SHP77 (cell line): ENCODE data around the gene SPRY2.

Experiments used
- DNase-seq, 2 experiments: peaks; one replicate each; lab custom pipeline; 2025; lab: John Stamatoyannopoulos, UW

The SPRY2 gene, protein sequence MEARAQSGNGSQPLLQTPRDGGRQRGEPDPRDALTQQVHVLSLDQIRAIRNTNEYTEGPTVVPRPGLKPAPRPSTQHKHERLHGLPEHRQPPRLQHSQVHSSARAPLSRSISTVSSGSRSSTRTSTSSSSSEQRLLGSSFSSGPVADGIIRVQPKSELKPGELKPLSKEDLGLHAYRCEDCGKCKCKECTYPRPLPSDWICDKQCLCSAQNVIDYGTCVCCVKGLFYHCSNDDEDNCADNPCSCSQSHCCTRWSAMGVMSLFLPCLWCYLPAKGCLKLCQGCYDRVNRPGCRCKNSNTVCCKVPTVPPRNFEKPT

DNA sequence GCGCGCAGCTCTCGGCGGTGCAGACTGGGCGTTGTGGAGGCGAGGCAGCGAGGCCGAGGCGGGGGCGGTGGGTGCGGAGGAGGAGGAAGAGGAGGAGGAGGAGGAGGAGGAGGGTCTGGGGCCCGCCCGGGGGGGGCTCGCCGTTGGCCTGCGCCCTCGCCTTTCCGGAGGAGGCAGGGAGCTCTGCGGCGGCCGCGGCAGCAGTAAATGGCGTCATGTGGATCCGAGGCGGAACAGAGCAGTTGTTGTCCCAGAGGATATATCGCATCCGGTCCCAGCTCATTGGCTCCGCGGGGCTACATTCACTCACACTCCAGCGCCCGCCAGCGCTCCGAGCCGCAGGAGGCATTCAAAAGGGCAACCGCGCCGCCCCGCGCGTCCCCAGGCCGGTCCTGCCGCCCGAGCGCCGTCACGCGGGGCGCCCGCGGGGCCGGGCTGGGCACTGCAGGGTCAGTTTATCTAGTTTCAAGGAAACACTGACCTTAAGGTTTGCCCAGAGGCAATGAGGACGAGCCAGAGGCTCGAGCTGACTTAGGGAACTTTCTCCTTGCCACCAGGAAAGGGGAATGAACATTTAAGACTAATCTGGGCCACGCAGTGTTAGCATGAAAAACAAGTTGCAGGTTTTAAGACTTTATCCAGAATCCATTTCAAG is at the start of gene SPRY2:
Gene SPRY2 (minus strand): TSS at position 26 of the 655 bp plus-strand sequence. CDS start 3,421 bp downstream, outside the sequence.
- DNase-seq: peak; percentile 90 to 93

DNA sequence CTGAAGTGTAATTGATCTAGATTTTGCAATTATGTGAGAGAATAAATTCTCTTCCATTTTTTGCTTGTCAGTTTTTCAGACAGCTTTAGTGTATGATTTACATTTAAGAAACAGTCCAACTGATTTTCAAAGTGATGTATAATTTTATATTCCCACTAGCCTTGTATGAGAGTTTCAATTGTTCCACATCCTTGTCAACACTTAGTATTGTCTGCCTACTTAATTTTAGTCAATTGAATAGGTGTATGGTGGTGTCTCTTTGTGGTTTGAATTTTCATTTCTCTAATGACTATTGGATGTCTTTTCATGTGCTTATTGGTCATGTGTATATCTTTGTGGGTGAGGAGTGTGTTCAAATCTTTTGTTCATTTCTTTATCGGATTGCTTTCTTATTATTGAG is 49.4 kb upstream of the SPRY2 start:
- no peak for DNase-seq

- DNase-seq: no peak
Measured at GRCh38 chr13:80389073-80390038, 48.4 kb upstream of the SPRY2 start.

DNA sequence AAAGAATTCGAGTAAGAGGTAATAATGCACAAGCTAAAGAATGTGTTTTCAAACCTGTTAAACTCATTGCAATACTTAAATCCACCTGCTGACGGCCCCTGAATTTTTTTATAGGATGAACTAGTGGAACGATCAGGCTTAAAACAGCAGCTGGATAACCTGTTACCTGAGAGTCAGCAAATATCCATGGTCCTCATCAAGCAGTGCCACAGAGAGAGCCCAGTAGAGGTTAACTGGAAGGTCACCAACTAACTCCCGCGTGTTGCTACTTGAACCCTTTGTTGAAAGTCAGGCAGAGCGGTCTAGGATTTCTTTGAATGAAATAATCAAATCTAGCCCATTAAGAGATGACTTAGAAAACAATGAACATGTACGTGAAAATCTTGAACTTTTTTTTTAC is 47.6 kb upstream of the SPRY2 start:
- peak in 1 of 2 experiments; percentile 17 for DNase-seq

DNA sequence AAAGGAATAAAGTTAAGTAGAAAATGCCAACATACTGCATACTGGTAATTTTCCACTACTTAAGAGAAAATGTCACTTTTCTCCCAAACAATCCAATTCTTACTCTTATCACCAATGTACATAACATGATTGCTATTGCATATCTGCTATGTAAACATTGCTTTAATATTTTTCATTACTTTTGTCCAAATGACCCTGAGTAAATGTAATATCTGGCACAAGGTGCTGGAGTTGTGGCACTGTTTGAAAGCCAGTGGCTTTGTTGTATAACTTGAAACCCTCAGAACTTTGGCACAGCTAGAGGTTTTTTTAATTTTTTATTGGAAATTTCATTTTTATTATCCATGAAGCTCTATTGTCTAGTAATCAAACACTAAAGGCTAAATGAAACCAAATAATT is 45.7 kb upstream of the SPRY2 start:
- no peak for DNase-seq

- no peak for DNase-seq
Measured at GRCh38 chr13:80386002-80386401, 45.1 kb upstream of the SPRY2 start.

GRCh38 chr13:80382576-80382975 is 41.6 kb upstream of the SPRY2 start:
- peak; percentile 85 to 86 for DNase-seq

DNA sequence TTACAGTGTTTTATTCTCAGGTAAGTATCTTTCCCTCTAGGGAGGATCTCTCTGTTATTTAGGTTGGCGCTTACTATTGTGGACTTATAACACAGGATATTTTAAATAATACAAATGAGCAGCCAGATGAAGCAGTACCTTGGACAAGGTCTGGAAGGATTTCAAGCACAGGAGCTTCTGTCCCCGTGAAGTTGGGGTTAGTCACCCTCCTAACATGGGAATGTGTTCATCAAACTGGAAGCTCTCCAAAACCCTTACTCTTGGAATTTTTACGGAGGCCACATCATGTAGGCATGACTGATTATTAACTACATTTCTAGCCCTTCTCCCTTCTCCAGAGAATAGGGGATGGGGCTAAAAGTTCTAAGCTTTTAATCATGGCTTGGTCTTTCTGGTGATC is 38.3 kb upstream of the SPRY2 start:
- DNase-seq: no peak

DNA sequence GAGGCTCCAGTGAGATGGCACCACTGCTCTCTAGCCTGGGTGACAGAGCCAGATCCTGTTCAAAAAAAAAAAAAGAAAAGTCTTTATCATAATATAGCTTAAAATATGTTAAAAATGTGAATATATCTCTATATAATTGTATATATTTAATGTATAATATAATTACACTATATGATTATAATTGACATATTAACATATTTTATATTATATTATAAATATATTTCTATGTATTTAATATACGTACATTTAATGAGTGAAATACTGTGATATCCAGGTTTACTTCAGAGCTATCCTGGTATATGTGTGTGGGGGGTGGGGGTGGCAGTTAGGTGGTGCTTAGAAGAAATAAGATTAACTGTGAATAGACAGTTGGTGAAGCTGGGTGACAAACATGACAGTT is 35.6 kb upstream of the SPRY2 start:
- DNase-seq: no peak

DNA sequence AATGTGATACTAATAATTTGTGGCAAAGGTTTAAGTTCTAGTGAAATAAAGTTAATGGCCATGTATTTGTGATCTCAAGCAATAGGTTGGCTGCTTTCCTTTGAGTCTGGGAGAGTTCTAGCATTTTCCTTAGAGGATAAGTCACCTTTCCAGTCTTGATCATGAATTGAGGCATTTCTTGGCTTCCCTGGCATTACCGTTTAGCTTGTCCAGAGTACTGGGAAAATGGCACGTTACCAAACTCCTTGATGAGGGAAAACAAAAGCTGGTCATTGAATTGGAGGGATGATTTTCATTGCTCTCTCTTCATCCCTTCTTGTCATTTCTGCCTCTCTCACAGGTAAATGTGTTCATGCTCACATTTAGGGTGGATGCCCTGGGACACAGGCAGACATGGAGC is 34.0 kb upstream of the SPRY2 start:
- DNase-seq: no peak

DNA sequence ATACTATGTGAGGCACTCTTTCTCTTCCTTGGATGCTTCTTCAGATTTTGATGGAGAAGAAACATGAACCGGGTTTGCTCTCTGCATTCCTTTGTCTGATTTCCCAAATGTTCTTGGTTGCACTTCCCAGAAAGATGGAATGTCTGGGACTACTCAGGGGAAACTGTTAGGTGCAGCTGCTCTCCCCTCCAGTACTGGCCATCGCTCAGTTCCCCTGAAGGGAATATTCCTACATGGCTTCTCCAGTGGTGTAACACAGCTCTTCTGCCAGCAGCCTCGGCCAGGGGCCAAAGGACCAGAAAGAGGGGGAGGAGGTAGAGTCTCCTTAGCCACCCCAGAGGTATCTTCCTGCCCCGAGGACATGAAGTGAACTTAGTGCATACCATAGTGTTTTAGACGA is 33.5 kb upstream of the SPRY2 start:
- no peak for DNase-seq

DNA sequence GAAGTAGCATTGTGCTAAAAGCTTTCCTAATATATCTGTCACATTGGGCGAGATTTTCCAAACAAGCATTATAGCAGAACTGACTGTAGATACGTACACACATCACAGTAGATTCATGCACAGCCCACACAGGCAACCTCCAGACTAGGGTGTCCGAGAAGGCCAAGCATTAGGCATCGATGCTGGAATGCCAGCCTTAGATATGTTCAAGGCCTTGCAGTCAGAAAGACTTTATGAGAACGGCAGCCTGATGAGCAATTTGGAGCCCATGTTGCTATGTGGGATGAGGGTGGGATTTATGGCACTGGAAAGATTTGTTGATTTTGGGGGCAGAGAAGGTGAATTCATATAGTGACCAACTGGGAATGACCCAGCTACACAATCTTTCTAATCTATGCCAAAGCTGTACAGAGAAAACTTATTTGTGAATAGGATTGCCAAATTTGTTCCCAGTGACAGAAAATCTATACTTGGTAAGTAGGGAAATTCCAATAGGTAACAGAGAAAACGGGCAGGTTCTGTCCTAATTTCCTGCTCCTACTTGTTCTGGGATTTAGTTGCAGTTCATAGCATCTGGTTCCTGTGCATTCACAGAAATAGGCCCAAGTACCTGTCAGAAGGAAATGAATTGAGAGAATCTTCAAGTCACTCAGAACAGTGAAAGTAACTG is 31.0 kb upstream of the SPRY2 start:
- no peak for DNase-seq

DNA sequence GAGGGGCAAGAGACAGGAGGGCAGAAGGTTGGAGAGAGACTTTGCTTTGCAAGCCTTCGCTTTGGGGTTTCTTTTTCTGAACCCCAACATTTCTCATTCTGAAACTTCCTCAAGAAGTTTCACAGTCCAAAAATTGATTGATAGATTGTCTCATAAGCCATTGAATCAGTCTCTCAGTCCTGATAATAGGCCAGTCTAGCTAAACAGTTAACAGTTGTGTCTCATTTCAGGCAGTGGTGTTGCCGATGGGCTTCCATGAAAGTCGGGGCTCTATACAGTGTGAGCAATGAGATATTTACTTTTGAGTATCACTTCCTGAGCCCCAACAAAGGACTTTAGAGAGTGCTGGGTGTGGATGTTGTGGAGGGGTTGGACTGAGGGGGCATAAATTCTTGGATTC is 26.5 kb upstream of the SPRY2 start:
- DNase-seq: no peak

- no peak for DNase-seq
Measured at GRCh38 chr13:80363890-80364503, 23.1 kb upstream of the SPRY2 start.

DNA sequence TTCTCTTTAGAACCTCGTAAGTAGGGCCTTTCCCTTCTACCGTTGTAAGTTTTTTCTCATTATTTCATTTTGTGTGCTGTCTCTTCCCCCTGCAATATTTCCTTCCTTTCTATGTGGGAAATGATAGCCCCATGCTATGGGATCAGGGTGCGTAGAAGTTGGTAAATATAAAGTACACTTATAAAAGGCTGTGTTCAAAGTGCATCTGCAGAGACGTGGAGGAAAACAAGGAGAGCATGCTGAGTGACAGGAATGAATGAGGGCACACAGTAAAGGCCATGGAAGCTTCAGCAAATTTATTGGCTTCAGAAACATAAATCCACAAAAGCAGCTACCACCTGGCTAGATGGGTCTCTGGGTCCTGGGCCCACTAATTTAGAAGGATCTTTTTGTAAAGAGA is 21.6 kb upstream of the SPRY2 start:
- no peak for DNase-seq

DNA sequence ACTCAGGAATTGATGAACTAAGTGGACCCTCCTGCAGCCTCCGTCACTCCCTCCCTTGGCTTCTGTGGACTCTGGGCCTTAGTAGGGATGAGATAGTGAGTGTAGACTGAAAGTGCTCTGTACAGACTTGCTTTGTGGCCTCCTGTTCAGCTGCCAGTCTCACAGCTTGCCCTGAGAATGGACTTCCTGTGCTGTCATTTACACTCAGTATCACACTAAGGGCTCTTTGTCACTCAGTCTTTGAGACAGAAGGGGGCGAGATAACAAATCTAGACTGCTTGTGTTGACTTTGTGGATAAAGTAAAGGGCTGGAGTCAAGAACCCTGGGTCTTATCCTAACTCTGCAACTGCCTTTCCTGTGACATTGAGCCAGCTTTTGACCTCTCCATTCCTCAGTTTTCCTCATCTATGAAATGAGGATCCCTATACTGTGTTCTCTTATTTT is 21.0 kb upstream of the SPRY2 start:
- DNase-seq: peak in 1 of 2 experiments; percentile 16

- no peak for DNase-seq
Measured at GRCh38 chr13:80361298-80361697, 20.4 kb upstream of the SPRY2 start.

DNA sequence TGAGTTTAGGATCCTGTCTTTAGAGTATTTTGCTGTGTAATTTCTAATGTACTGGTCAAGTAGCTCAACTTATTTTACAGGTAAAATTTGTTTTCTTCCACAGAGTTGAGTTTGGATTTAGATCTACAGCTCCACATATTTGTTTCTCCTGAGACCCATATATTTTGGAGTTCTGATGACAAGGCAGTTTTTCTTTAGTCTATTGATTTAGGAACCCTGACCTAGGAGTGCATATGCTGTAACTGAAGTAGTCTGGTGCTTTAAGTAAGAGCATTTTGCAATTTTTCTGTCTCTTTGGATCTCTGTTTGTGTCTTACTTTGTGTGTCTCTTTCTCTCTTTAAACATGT is 19.5 kb upstream of the SPRY2 start:
- DNase-seq: no peak

GRCh38 chr13:80359778-80360452 is 19.0 kb upstream of the SPRY2 start:
- DNase-seq: peak in 1 of 2 experiments; percentile 1

GRCh38 chr13:80359414-80359777 is 18.5 kb upstream of the SPRY2 start:
- DNase-seq: no peak

- DNase-seq: peak in 1 of 2 experiments; percentile 2
Measured at GRCh38 chr13:80355496-80356094, 14.7 kb upstream of the SPRY2 start.
